HG02943 (cell line): ENCODE results near the gene UTF1.
"Not testable (repeated sequence)": the region's sequence is repeated elsewhere in the genome, so short reads cannot be mapped to it uniquely, and the experiment has no call there.

Experiments used
- ATAC-seq: cut with Tn5 transposase; IDR thresholded peaks from one replicate; pipeline ENCODE4 v1.9.1; 2021; ENCODE audit warnings: mild to moderate bottlenecking, low read depth, moderate library complexity; ENCODE audit not compliant: unreplicated experiment

The UTF1 gene

DNA sequence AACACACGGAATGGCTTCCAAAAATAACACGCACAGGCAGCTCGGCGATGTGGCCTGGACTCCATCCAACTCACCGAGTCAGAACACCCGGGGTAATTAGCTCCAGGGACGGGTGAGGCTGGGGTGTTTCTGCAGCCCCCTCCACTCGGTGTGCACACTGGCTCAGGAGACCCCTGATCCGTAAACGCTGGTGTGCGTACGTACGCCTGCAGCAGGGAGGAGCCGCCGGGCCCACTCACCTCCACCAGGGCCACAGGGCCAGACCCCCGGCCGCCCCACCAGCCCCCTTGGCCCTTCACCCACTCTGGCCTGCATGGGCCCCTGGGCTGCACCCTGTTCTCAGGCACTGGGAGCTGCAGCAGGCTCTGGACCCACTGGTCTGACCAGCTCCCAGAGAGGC is 22.4 kb upstream of the UTF1 start:
- no peak for ATAC-seq

DNA sequence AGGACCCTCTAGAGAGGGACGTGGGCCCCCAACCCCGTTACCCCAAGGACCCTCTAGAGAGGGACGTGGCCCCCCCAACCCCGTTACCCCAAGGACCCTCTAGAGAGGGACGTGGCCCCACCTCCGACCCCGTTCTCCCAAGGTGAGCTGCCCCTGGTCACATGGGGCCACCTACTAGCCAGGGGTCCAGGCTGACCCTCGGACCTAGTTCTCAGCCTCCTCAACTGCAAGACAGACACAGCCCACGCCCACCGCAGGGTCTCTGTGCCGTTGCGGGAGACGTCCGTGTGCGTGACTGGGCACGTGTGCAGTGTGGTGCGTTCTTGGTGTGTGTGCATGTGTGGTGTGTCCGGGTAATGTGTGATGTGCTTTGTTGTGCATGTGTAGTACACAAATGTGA is 21.6 kb upstream of the UTF1 start:
- ATAC-seq = no peak

- no peak for ATAC-seq
These were observed 20.9 kb upstream of the UTF1 start for GRCh38 chr10:133209117-133209516.

DNA sequence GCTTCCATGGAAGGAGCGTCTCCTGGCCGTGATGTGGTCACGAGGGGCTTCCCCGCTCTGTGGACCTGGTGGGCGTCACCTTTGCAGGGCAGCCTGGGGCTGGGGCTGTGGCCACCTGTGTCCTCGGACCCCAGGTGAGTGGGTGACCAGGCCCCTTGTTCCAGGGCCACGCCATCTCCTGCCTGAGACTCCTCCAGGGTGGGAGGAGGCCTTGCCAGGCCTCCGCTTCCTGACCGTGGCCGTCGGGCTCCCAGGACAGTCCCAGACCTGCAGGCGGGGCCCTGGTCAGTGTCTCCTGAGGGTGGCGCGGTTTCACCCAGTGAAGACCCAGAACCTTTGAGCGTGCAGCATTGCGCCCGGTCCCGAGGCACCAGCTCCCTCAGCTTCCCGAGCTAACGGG is 20.4 kb upstream of the UTF1 start:
- ATAC-seq = no peak

DNA sequence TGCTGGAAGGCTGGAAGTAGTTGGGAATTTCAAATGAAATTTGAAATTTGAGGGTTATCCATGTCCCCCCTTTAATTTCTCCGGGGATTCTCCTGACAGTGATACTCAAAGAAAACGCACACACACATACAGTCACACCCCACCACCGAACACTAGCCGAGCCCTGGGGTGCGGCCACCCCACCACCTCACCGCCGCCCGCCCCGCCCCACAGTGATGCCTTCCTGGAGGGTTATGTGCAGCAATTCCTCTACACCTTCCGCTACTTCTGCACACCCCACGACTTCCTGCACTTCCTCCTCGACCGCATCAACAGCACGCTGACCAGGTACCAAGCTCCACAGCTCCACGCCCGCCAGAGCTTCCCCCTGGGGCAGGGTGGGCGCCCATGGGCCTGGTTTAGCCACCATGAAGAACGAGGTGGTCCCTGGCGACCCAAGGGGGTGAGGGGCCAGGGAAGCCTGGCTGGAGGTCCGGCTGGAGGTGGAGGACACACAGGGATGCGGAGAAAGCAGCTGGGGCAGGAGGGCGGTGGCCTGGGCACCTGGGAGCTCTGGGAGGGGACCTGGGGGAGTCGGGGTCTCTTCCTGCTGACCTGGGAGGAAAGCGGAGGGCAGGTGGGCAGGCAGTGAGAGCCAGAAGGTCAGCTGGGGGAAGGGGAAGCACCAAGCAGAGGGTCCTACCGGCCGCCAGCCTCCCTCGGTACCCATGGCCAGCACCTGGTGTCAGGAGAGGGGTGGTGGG is 19.4 kb upstream of the UTF1 start:
- no peak for ATAC-seq

- no peak for ATAC-seq
These were observed 18.7 kb upstream of the UTF1 start for GRCh38 chr10:133211141-133211830.

- no peak for ATAC-seq
These were observed 17.8 kb upstream of the UTF1 start for GRCh38 chr10:133211959-133212852.

DNA sequence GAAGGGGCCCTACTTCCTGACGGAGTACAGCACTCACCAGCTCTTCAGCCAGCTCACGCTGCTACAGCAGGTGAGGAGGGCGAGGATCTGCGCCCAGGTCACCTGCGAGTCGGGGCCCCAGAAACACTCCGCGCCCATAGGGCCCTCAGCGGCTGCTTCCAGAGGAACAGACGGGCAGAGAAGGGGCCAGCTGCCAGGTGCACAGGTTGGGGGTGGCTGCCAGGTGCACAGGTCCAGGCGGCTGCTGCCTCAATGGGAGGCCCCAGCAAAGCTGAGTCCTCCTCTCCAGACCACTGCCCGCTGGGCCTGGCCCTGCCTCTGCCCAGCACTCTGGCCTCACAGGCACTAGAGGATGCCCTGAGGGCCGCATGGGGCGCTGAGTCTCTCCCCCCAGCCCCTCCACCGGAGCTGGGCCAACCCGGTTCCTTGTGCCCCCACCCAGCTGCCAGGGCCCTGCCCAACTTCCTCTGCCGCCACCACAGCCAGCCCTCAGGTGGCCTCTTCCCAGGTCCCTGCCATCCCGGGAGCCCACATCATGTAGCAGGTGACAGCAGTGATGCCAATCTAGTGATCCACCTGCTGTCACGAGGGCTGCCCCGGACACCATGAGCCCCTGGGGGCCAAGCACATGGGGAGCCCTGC is 17.0 kb upstream of the UTF1 start:
- no peak for ATAC-seq

- ATAC-seq = no peak
These were observed 16.2 kb upstream of the UTF1 start for GRCh38 chr10:133213641-133214467.

- no peak for ATAC-seq
These were observed 15.3 kb upstream of the UTF1 start for GRCh38 chr10:133214468-133215410.

GRCh38 chr10:133215586-133215985 is 14.4 kb upstream of the UTF1 start:
- ATAC-seq = no peak

DNA sequence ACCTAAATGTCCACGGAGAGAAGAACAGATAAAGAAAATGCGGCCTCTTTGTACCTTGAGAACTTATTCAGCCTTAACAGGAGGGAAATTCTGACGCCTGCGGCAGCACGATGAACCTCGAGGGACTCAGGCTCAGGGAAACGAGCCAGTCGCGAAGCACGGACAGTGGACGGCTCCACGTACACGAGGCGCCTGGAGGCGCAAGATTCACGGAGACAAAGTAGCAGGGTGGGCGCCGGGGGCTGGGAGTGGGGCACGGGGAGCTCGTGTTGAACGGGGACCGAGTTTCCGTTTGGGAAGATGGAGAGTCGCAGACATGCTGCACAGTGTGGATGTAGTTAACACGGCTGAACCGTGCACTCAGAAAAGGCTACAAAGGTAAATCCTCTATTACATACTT is 13.2 kb upstream of the UTF1 start:
- ATAC-seq = no peak

DNA sequence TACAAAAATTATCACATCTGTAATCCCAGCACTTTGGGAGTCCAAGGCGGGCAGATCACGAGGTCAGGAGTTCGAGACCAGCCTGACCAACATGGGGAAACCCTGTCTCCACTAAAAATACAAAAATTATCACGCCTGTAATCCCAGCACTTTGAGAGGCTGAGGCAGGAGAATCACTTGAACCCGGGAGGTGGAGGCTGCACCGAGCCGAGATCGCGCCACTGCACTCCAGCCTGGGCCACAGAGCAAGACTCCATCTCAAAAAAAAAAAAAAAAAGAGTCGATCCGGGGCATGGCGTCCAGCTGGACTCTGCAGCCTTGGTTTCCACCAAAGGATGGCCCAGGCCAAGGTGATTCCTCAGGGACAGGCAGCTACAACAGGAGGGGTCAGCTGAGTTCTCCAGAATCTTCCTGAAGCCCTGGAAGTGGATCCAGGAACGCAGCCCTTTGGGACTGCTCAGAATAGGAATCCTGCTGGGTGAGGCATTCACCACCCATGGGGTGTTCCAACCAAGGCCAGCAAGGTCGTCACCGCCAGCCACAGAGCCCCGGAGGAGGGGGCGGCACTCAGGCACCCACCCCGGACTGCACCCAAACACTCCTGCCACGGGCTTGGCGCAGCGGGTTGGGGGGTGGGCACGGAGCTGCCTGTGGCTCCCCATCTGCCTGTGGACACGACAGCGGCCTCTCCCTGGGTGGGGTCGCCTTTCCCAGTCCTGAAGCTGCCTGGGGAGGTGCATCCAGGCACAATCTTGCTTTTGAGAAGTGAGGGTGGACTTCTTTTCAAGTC is 12.0 kb upstream of the UTF1 start:
- ATAC-seq = no peak

GRCh38 chr10:133218891-133219290 is 11.1 kb upstream of the UTF1 start:
- no peak for ATAC-seq

- no peak for ATAC-seq
These were observed 10.2 kb upstream of the UTF1 start for GRCh38 chr10:133219782-133220181.

DNA sequence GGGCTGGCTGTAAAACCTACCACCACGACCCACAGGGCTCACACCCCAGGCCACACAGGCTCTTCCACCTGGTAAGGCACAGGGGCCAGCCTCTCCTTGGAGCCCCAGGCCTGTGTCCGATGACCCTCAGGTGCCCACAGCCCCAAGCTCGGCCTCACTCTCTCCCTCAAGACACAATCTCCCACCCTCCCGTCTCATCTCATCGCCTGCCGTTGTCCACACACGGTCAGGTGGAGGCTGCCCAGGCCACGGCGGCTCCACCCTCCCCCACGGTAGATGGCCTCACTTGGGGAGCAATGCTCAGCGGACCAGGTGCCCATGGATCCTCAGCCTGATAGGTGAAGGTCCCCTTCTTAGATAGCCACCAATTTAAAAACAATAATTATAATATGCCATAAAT is 8.7 kb upstream of the UTF1 start:
- no peak for ATAC-seq

GRCh38 chr10:133221756-133222155 is 8.3 kb upstream of the UTF1 start:
- not testable (repeated sequence) for ATAC-seq

DNA sequence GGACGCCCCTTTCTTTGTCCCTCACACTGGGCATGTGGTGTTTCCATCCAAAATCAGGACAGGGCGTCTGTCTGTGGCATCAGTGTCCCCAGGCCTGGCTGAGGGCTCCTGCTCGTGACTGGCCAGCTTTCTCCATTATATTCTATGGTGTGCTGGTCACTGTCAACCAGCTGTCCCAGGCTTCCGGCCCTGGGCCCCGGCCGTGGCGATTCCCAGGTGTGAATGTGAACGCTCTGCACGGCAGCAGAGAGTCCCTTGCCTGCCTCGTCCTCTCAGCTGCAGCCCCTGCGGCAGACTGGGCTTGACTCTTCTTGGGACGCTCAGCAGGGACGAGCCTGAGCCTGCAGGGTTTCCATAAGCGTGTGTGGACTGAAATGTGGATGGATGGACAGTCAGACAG is 5.9 kb upstream of the UTF1 start:
- ATAC-seq = no peak
